ENCODE results near the gene ZNF646.

Gene ZNF646

GRCh38 chr16:31130899-31131298, 56.7 kb downstream of the ZNF646 start:
- DNase-seq (ENCODE audit: low read depth in 1 of 2, low spot score in 1 of 2) = no peak

- no peak for DNase-seq (ENCODE audit: low read depth in 1 of 2, low spot score in 1 of 2)
Observed at GRCh38 chr16:31131416-31131815, 57.2 kb downstream of the ZNF646 start.

GRCh38 chr16:31131841-31132271, 57.6 kb downstream of the ZNF646 start:
- DNase-seq (ENCODE audit: low read depth in 1 of 2, low spot score in 1 of 2) = no peak

GRCh38 chr16:31132303-31132979, 58.2 kb downstream of the ZNF646 start:
- no peak for DNase-seq (ENCODE audit: low read depth in 1 of 2, low spot score in 1 of 2)

GRCh38 chr16:31133046-31133501, 58.9 kb downstream of the ZNF646 start:
- no peak for DNase-seq (ENCODE audit: low read depth in 1 of 2, low spot score in 1 of 2)

Data from activated T-helper 1 cell treated with anti-CD3 and anti-CD28 coated beads, Interleukin-2, amount 50 U/mL, for 16 hours (primary cell).